Heart right ventricle (tissue), 16 donors: ENCODE data around the gene APLF. TPM values are rescaled to one million over a fixed set of nuclear protein-coding genes. Genes with fewer than 3 reads are reported as not detected.

Experiments
- ATAC-seq, 8 donors: fragments of 200-7000 bp; cut with Tn5 transposase; one replicate each; pipeline ENCODE4 v1.9.1; 2020; ENCODE audit warnings: mild to moderate bottlenecking in 8 of 8, moderate library complexity in 8 of 8, moderate number of reproducible peaks in 1 of 8
- DNase-seq, 2 donors: peaks; one replicate each; pipeline ENCODE4 v3.0.0-alpha.2; 2020
- H3K27ac ChIP-seq, 10 donors: fragments of 200-600 bp; sonication (generic) in 2 of 10; one replicate each; pipeline versions ENCODE4 v1.5.0 to v1.8.0; 2020 to 2022; ENCODE audit warnings: mild to moderate bottlenecking in 3 of 10
- H3K27me3 ChIP-seq, 7 donors: fragments of 200-600 bp; one replicate each; pipeline ENCODE4 v1.8.0; 2021 to 2022; ENCODE audit warnings: mild to moderate bottlenecking in 2 of 7
- H3K36me3 ChIP-seq, 9 donors: fragments of 200-600 bp; sonication (generic) in 1 of 9; one replicate each; pipeline versions ENCODE4 v1.5.0 to v1.8.0; 2020 to 2022; ENCODE audit warnings: mild to moderate bottlenecking in 2 of 9
- H3K4me1 ChIP-seq, 9 donors: fragments of 200-600 bp; sonication (generic) in 1 of 9; one replicate each; pipeline versions ENCODE4 v1.5.0 to v1.8.0; 2020 to 2022; ENCODE audit warnings: mild to moderate bottlenecking in 4 of 9
- H3K4me3 ChIP-seq, 10 donors: fragments of 200-600 bp; sonication (generic) in 2 of 10; one replicate each; pipeline versions ENCODE4 v1.5.0 to v1.8.0; 2020 to 2022; ENCODE audit warnings: mild to moderate bottlenecking in 7 of 10, moderate library complexity in 2 of 10
- H3K9me3 ChIP-seq, 11 donors: fragments of 200-600 bp in 10 of 11; sonication (generic) in 2 of 11; one replicate each; pipeline versions ENCODE4 v1.5.0 to v1.8.0; 2013 to 2022; ENCODE audit warnings: mild to moderate bottlenecking in 2 of 11, control low read depth in 1 of 11, moderate library complexity in 1 of 11
- WGBS, 2 donors: extraction: QIAGEN DNeasy Blood & Tissue Kit; methylation state at CpG; one replicate each; pipeline ENCODE4 v1.1.7; 2013; ENCODE audit warnings: inconsistent platforms in 1 of 2; 5-methylcytosine and 5-hydroxymethylcytosine counted together
- intact Hi-C, 10 donors: fragments of 100-400 bp; cut with DNase I; formaldehyde crosslinking; loops; one replicate each; pipeline versions ENCODE4 v1.11.1 to v1.14.2; 2022
- polyA plus RNA-seq, 2 donors: library from polyadenylated mRNA; stranded (reverse); fragments of 200-250 nt; gene quantifications; one replicate each; pipeline ENCODE4 v1.2.3, GENCODE V29; 2013
- total RNA-seq, 10 donors: library from RNA; stranded (reverse); fragmentation: NEBNext Ultra II Directional in 3 of 10; extraction: Animal tissue kit (Norgen Biotek cat#: 25700) in 3 of 10; gene quantifications; one replicate each; pipeline versions ENCODE4 v1.2.1 to v1.2.4, GENCODE V29; 2021 to 2023
- TF ChIP-seq, protein P1 (sequence below), 9 donors: fragments of 200-600 bp; sonication (generic) in 2 of 9; IDR thresholded peaks; one replicate each; pipeline versions ENCODE4 v1.5.0 to v1.8.0; 2021 to 2022; ENCODE audit warnings: antibody characterized with exemption in 9 of 9, mild to moderate bottlenecking in 5 of 9, moderate library complexity in 1 of 9
- donor health status: Arrhythmogenic right ventricular cardiomyopathy.
- donor health status: ischemic (EF 13 %, LVEDD 7.1; RV severe dilation, severe dysfunction).
- donor health status: healthy with polysubstance abuse.
- donor health status: DM: no; HTN: yes; CAD: no.
- donor health status: DM: no; HTN: no; CAD: no.
- donor health status: ischemic (EF 25% LVEDD 6.9; RV normal size, moderate dysfunction).
- donor health status: ischemic (EF 25% LVEDD 5.7; RV mildly dilated, moderate dysfunction).
- donor health status: healthy.
- donor health status: DM: yes; HTN: yes; CAD: no.
- donor health status: Ischemic cardiomyopathy.
- donor health status: ischemic (EF 35%, LVEDD 5.7; RV mildly dilated, moderate dysfunction).
- donor health status: nonischemic (EF 11% LVEDD 7.7; RV severe dilation, severe dysfunction).
- donor health status: DM: yes; HTN: yes; CAD: no.
- donor health status: PGD.
- donor health status: ischemic (EF 29% LVEDD 5.4; RV normal size, mild dysfunction).
- donor health status: nonischemic (EF 23%, LVEDD 6.1; RV moderate dilation, normal function).

Gene APLF
- total and polyA plus RNA-seq, 12 donors = 0.38 to 6.5 (median 4.9) TPM

GRCh38 chr2:68627615-68628014, 160.2 kb downstream of the APLF start:
- intact Hi-C loops = no loop called here
- Histone ChIP-seq H3K9me3 (peaks cover 0 to 24% (median 0%) of the 10 kb centered on the region in 11 donors), H3K4me3 (no peak overlapping the region), H3K36me3 (no peaks in the 10 kb centered on the region), H3K27me3 (no peaks in the 10 kb centered on the region), H3K4me1 (no peaks in the 10 kb centered on the region), H3K27ac (no peak overlapping the region)
- ATAC-seq (no peak), DNase-seq (no peak)
- 85 to 89% methylated on average over 3 of the region's 3 CpGs for WGBS, 2 donors
- TF ChIP-seq, protein P1, sequence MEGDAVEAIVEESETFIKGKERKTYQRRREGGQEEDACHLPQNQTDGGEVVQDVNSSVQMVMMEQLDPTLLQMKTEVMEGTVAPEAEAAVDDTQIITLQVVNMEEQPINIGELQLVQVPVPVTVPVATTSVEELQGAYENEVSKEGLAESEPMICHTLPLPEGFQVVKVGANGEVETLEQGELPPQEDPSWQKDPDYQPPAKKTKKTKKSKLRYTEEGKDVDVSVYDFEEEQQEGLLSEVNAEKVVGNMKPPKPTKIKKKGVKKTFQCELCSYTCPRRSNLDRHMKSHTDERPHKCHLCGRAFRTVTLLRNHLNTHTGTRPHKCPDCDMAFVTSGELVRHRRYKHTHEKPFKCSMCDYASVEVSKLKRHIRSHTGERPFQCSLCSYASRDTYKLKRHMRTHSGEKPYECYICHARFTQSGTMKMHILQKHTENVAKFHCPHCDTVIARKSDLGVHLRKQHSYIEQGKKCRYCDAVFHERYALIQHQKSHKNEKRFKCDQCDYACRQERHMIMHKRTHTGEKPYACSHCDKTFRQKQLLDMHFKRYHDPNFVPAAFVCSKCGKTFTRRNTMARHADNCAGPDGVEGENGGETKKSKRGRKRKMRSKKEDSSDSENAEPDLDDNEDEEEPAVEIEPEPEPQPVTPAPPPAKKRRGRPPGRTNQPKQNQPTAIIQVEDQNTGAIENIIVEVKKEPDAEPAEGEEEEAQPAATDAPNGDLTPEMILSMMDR (IDR thresholded peaks at IDR 0.05) = no peak

Other genes starting within 250 kb of the APLF start
- 10 to 100 TPM; 32.5 to 46.1 (median 39.3) TPM for gene PPP3R1, start 215.1 kb upstream of the APLF start, total RNA-seq
- gene PPP3R1, start 215.1 kb upstream of the APLF start, polyA plus RNA-seq = 10 to 100 TPM in 1 of 2 donors, 1 to 10 TPM in 1; 8.4 to 13.3 TPM
- 10 to 100 TPM in 2 of 10 donors, 1 to 10 TPM in 8; 4.8 to 13.4 (median 7.9) TPM for gene CNRIP1, start 147.6 kb upstream of the APLF start, total RNA-seq
- gene CNRIP1, start 147.6 kb upstream of the APLF start, polyA plus RNA-seq = 10 to 100 TPM; 10.5 to 12.8 TPM
- gene PLEK, start 102.3 kb upstream of the APLF start, total RNA-seq = 10 to 100 TPM in 1 of 10 donors, 1 to 10 TPM in 9; 1.1 to 46.3 (median 2.8) TPM
- 1 to 10 TPM; 1.2 to 3.3 TPM for gene PLEK, start 102.3 kb upstream of the APLF start, polyA plus RNA-seq
- gene FBXO48, start 291 bp upstream of the APLF start, total RNA-seq = 1 to 10 TPM in 4 of 10 donors, under 1 TPM in 6; 0.27 to 1.2 (median 0.97) TPM
- gene FBXO48, start 291 bp upstream of the APLF start, polyA plus RNA-seq = under 1 TPM; 0.30 to 0.51 TPM
- not detected for gene PROKR1, start 176.0 kb downstream of the APLF start, total RNA-seq
- gene PROKR1, start 176.0 kb downstream of the APLF start, polyA plus RNA-seq = under 1 TPM in 1 of 2 donors, not detected in 1; 0.06 TPM